Stimulated activated CD8-positive, alpha-beta memory T cell treated with anti-CD3 and anti-CD28 coated beads, Interleukin-2, amount 100 ng/mL, for 1 hour (primary cell): ENCODE data around the gene RPS5.
"Not testable (repeated sequence)": the region's sequence is repeated elsewhere in the genome, so short reads cannot be mapped to it uniquely, and the experiment has no call there.

ENCODE experiments used
- DNase-seq, 2 donors: peaks; one replicate each; pipeline ENCODE4 v3.0.0-alpha.2; 2020; ENCODE audit warnings: low read depth in 2 of 2

Gene RPS5

GRCh38 chr19:58406818-58407657 lies 20.0 kb downstream of the RPS5 start:
- no peak for DNase-seq

GRCh38 chr19:58407658-58408151 lies 20.6 kb downstream of the RPS5 start:
- no peak for DNase-seq

- peak; percentile 89 to 90 for DNase-seq
Observed at GRCh38 chr19:58408152-58409009, 21.3 kb downstream of the RPS5 start, which contains the start of gene ZNF584. Gene ZNF584, plus strand, starts transcription at chr19:58408649. Its CDS starts 499 bp downstream, at chr19:58409148.

GRCh38 chr19:58409010-58409790 lies 22.1 kb downstream of the RPS5 start:
- no peak for DNase-seq

GRCh38 chr19:58416604-58417003 lies 29.5 kb downstream of the RPS5 start:
- DNase-seq, result no peak

GRCh38 chr19:58417071-58417470 lies 30.0 kb downstream of the RPS5 start:
- no peak for DNase-seq

GRCh38 chr19:58428617-58429016 lies 41.5 kb downstream of the RPS5 start:
- no peak for DNase-seq

GRCh38 chr19:58429745-58430144 lies 42.7 kb downstream of the RPS5 start:
- DNase-seq, result no peak

- DNase-seq, result no peak
Observed at GRCh38 chr19:58434217-58434616, 47.1 kb downstream of the RPS5 start.

- peak; percentile 85 to 87 for DNase-seq
Observed at GRCh38 chr19:58439576-58440554, 52.8 kb downstream of the RPS5 start, which contains the start of gene ZNF132. Gene ZNF132, minus strand, starts transcription at chr19:58440153. Its CDS starts 332 bp downstream, at chr19:58439821.

GRCh38 chr19:58440556-58440955 lies 53.5 kb downstream of the RPS5 start:
- DNase-seq, result no peak

GRCh38 chr19:58442986-58443385 lies 55.9 kb downstream of the RPS5 start:
- not testable (repeated sequence) for DNase-seq
